K562 (cell line): ENCODE data around the gene TUBGCP5. TPM values are rescaled to one million over a fixed set of nuclear protein-coding genes. Genes with fewer than 3 reads are reported as not detected.

Experiments used
- BRD4 ChIP-seq: fragments of 200-600 bp; sonication (generic); IDR thresholded peaks from 2 replicates; pipeline ENCODE4 v1.6.1; 2017; ENCODE audit warnings: inconsistent platforms
- CBX2 ChIP-seq: fragments of 200-600 bp; sonication (generic); IDR thresholded peaks from one replicate; pipeline ENCODE4 v1.6.1; 2012; ENCODE audit warnings: mild to moderate bottlenecking, low read length, inconsistent platforms; ENCODE audit not compliant: insufficient read depth, poor library complexity, severe bottlenecking
- HDAC3 ChIP-seq: fragments of 450-650 bp; IDR thresholded peaks from 2 replicates; pipeline ENCODE4 v1.6.1; 2018; ENCODE audit warnings: borderline replicate concordance, mild to moderate bottlenecking, moderate library complexity; ENCODE audit not compliant: partially characterized antibody
- HNRNPL ChIP-seq: fragments of 200-400 bp; formaldehyde crosslinking; IDR thresholded peaks from 2 replicates; pipeline ENCODE4 v1.6.1; 2017; ENCODE audit warnings: low read depth, mild to moderate bottlenecking, low read length
- NR2C2 ChIP-seq, 2 experiments: fragments of 200-800 bp in 1 of 2; sonication (Bioruptor generic) in 1 of 2; sonication (generic) in 1 of 2; formaldehyde crosslinking in 1 of 2; IDR thresholded peaks; 2 replicates each; pipeline versions ENCODE4 v1.6.1 to v1.8.0; 2016 to 2022; ENCODE audit warnings: mild to moderate bottlenecking in 1 of 2, missing compliant biosample characterization in 1 of 2, missing genetic modification characterization in 1 of 2, missing genetic modification reagents in 1 of 2
- PRPF4 ChIP-seq: fragments of 200-400 bp; formaldehyde crosslinking; IDR thresholded peaks from one replicate; pipeline ENCODE4 v1.6.1; 2017; ENCODE audit warnings: low read length, low read depth, mild to moderate bottlenecking; ENCODE audit not compliant: insufficient read depth, poor library complexity, severe bottlenecking
- SAP30 ChIP-seq: fragments of 200-600 bp; sonication (generic); IDR thresholded peaks from 2 replicates; pipeline ENCODE4 v1.6.1; 2012; ENCODE audit warnings: borderline replicate concordance, low read depth, mild to moderate bottlenecking, moderate library complexity, low read length, control low read depth, inconsistent platforms; ENCODE audit not compliant: insufficient read depth, poor library complexity, severe bottlenecking
- SRSF9 ChIP-seq: fragments of 200-400 bp; formaldehyde crosslinking; IDR thresholded peaks from 2 replicates; pipeline ENCODE4 v1.6.1; 2017; ENCODE audit warnings: low read depth, low read length, borderline replicate concordance
- ZNF184 ChIP-seq: sonication (generic); formaldehyde crosslinking; IDR thresholded peaks from 2 replicates; pipeline ENCODE4 v1.5.0; 2020; ENCODE audit warnings: missing genetic modification reagents
- polyA plus RNA-seq, 8 experiments: library from polyadenylated mRNA; depleted of rRNA in 4 of 8; stranded (reverse) in 5 of 8; unstranded in 3 of 8; fragments of >200 nt; fragmentation: Nextera tagmentation in 2 of 8; fragmentation: Illumina TruSeq in 1 of 8; extraction: Ambion mirVana in 2 of 8; extraction: Trizol in 1 of 8; gene quantifications; 2 replicates each; pipeline versions ENCODE4 v1.2.1 to v1.2.3, GENCODE V29; 2011 to 2014; ENCODE audit warnings: inconsistent platforms in 1 of 8, missing spikeins in 1 of 8
- total RNA-seq, 7 experiments: library from RNA; depleted of rRNA in 6 of 7; stranded (reverse); fragments of >200 nt in 6 of 7; fragmentation: Illumina TruSeq in 2 of 7; extraction: Trizol in 2 of 7; gene quantifications; 2 replicates each; pipeline versions ENCODE4 v1.2.1 to v1.2.3, GENCODE V29; 2011 to 2021; ENCODE audit warnings: low replicate concordance in 1 of 7
- TF ChIP-seq, protein P1 (sequence below): fragments of 250-450 bp; sonication (Bioruptor Pico); IDR thresholded peaks from 2 replicates; pipeline ENCODE4 v1.4.0; 2020; ENCODE audit warnings: mild to moderate bottlenecking
- TF ChIP-seq, protein P2 (sequence below): fragments of 200-600 bp; sonication (generic); IDR thresholded peaks from one replicate; pipeline ENCODE4 v1.6.1; 2012; ENCODE audit warnings: mild to moderate bottlenecking, low read depth, low read length, inconsistent platforms
- TF ChIP-seq, protein P3 (sequence below): fragments of 250-450 bp; sonication (Bioruptor Pico); IDR thresholded peaks from 2 replicates; pipeline ENCODE4 v1.8.0; 2022; ENCODE audit warnings: moderate library complexity, mild to moderate bottlenecking, inconsistent platforms

TUBGCP5 gene
- total and polyA plus RNA-seq, 9 of the 15 experiments (the other 6 are each of a cell fraction or from before 2014, with no cell fraction given) = 5.8 to 33.9 (median 23.2) TPM

DNA sequence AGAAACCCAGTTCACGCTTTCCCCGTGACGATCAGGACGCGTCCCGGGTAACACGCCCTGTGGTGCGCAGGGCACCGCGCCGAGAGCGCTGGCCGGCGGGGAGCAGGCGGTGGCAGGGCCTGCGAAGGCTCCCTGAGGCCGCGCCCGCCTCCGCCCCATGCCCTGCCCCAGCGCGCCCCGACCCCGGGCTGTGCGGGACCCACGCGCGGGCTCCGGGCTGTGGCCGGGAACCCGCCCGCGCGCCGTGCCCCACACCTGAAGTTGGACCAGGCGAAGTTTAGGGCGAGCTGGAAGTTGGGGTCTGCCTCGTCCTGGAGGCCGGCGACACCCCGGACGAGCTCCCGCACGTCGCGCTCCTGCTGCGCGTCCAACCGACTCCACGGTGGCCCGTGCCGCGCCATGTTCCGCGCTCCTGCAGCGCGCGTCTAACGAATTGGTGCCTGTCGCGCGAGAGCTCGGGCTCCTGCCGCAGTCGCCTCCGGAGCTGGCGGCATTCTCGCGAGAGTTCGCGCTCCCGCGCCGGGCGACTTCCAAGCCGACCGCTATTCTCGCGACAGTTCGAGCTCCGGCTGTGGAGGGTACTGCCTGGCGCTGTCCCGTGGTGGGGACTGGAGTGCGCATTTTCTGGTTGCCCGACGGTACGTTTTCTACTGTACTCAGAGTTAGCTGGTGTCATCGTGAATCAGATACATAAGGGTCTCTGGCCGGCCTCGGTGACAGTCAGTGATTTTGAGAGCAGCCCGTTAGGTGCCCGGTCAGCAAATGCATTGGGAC lies at the start of gene TUBGCP5 (continued):
- TF ChIP-seq, protein P1, sequence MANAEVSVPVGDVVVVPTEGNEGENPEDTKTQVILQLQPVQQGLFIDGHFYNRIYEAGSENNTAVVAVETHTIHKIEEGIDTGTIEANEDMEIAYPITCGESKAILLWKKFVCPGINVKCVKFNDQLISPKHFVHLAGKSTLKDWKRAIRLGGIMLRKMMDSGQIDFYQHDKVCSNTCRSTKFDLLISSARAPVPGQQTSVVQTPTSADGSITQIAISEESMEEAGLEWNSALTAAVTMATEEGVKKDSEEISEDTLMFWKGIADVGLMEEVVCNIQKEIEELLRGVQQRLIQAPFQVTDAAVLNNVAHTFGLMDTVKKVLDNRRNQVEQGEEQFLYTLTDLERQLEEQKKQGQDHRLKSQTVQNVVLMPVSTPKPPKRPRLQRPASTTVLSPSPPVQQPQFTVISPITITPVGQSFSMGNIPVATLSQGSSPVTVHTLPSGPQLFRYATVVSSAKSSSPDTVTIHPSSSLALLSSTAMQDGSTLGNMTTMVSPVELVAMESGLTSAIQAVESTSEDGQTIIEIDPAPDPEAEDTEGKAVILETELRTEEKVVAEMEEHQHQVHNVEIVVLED (CRISPR knock-in tag) = 0 out of 2 replicates have a peak, but pooled peaks have one; percentile 18
- TF ChIP-seq HDAC3 (peak; percentile 82), NR2C2 (CRISPR knock-in tag; IDR thresholded peaks at IDR 0.05) (no peak), NR2C2 (tag; IDR thresholded peaks at IDR 0.05) (peak; percentile 28; the same call in 1 of the 2 replicates), BRD4 (peak; percentile 29; the same call in 1 of the 2 replicates), PRPF4 (no peak), HNRNPL (peak; percentile 67; the same call in 1 of the 2 replicates), CBX2 (no peak), SRSF9 (no peak), SAP30 (peak; percentile 85), ZNF184 (CRISPR knock-in tag) (no peak)
- TF ChIP-seq, protein P2, sequence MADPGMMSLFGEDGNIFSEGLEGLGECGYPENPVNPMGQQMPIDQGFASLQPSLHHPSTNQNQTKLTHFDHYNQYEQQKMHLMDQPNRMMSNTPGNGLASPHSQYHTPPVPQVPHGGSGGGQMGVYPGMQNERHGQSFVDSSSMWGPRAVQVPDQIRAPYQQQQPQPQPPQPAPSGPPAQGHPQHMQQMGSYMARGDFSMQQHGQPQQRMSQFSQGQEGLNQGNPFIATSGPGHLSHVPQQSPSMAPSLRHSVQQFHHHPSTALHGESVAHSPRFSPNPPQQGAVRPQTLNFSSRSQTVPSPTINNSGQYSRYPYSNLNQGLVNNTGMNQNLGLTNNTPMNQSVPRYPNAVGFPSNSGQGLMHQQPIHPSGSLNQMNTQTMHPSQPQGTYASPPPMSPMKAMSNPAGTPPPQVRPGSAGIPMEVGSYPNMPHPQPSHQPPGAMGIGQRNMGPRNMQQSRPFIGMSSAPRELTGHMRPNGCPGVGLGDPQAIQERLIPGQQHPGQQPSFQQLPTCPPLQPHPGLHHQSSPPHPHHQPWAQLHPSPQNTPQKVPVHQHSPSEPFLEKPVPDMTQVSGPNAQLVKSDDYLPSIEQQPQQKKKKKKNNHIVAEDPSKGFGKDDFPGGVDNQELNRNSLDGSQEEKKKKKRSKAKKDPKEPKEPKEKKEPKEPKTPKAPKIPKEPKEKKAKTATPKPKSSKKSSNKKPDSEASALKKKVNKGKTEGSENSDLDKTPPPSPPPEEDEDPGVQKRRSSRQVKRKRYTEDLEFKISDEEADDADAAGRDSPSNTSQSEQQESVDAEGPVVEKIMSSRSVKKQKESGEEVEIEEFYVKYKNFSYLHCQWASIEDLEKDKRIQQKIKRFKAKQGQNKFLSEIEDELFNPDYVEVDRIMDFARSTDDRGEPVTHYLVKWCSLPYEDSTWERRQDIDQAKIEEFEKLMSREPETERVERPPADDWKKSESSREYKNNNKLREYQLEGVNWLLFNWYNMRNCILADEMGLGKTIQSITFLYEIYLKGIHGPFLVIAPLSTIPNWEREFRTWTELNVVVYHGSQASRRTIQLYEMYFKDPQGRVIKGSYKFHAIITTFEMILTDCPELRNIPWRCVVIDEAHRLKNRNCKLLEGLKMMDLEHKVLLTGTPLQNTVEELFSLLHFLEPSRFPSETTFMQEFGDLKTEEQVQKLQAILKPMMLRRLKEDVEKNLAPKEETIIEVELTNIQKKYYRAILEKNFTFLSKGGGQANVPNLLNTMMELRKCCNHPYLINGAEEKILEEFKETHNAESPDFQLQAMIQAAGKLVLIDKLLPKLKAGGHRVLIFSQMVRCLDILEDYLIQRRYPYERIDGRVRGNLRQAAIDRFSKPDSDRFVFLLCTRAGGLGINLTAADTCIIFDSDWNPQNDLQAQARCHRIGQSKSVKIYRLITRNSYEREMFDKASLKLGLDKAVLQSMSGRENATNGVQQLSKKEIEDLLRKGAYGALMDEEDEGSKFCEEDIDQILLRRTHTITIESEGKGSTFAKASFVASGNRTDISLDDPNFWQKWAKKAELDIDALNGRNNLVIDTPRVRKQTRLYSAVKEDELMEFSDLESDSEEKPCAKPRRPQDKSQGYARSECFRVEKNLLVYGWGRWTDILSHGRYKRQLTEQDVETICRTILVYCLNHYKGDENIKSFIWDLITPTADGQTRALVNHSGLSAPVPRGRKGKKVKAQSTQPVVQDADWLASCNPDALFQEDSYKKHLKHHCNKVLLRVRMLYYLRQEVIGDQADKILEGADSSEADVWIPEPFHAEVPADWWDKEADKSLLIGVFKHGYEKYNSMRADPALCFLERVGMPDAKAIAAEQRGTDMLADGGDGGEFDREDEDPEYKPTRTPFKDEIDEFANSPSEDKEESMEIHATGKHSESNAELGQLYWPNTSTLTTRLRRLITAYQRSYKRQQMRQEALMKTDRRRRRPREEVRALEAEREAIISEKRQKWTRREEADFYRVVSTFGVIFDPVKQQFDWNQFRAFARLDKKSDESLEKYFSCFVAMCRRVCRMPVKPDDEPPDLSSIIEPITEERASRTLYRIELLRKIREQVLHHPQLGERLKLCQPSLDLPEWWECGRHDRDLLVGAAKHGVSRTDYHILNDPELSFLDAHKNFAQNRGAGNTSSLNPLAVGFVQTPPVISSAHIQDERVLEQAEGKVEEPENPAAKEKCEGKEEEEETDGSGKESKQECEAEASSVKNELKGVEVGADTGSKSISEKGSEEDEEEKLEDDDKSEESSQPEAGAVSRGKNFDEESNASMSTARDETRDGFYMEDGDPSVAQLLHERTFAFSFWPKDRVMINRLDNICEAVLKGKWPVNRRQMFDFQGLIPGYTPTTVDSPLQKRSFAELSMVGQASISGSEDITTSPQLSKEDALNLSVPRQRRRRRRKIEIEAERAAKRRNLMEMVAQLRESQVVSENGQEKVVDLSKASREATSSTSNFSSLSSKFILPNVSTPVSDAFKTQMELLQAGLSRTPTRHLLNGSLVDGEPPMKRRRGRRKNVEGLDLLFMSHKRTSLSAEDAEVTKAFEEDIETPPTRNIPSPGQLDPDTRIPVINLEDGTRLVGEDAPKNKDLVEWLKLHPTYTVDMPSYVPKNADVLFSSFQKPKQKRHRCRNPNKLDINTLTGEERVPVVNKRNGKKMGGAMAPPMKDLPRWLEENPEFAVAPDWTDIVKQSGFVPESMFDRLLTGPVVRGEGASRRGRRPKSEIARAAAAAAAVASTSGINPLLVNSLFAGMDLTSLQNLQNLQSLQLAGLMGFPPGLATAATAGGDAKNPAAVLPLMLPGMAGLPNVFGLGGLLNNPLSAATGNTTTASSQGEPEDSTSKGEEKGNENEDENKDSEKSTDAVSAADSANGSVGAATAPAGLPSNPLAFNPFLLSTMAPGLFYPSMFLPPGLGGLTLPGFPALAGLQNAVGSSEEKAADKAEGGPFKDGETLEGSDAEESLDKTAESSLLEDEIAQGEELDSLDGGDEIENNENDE = no peak
- TF ChIP-seq, protein P3, sequence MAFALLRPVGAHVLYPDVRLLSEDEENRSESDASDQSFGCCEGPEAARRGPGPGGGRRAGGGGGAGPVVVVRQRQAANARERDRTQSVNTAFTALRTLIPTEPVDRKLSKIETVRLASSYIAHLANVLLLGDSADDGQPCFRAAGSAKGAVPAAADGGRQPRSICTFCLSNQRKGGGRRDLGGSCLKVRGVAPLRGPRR (CRISPR knock-in tag) = no peak
